ENCODE data around the gene FLT4. TPM values are rescaled to one million over a fixed set of nuclear protein-coding genes. Genes with fewer than 3 reads are reported as not detected.

Gene FLT4
- total and polyA plus RNA-seq, 2 experiments from 2014 or later: 3.4 to 13.8 TPM

DNA sequence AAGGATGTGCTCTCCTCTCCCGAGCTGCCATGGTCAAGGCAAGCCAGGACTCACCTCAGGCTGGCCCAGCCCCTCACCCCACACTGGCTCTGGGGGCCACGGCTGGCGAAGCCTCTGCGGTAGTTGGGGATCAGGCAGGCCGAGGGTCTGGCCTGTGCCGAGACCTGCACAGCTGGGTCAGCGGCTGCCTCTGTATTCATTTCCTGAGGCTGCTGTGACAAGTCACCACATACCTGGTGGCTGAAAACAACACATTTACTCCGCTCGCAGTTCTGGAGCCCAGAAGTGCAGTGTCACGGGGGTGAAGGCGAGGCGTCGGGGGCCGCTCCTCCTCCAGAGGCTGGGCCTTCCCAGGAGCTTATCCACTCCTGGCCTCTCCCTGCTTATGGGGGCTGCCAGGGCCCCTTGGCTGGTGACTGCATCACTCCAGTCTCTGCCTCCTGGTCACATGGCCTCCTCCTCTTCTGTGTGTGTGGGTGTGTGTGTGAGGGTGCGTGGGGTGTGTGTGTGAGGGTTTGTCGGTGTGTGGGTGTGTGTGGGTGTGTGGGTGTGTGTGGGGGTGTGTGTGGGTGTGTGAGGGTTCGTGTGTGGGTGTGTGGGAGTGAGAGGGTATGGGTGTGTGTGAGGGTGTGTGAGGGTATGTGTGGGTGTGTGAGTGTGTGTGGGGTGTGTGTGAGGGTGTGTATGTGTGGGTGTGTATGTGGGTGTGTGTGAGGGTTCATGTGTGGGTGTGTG lies 54.9 kb downstream of the FLT4 start:
- no peaks in the 10 kb centered on the region for H3K79me2 ChIP-seq (replicated peaks; ENCODE audit: insufficient read depth)
- no peaks in the 10 kb centered on the region for H4K20me1 ChIP-seq (replicated peaks; ENCODE audit: insufficient read depth)
- no peak for TF ChIP-seq NANOG (IDR thresholded peaks at IDR 0.05; ENCODE audit: borderline replicate concordance)
- no peak for TF ChIP-seq EZH2 (IDR thresholded peaks at IDR 0.05; ENCODE audit: low read depth, unreplicated experiment)
- no peak for TF ChIP-seq STAT1 (IDR thresholded peaks at IDR 0.05; ENCODE audit: unreplicated experiment)
- no peak for TF ChIP-seq EZH2phosphoT487 (IDR thresholded peaks at IDR 0.05; ENCODE audit: unreplicated experiment)
- TF ChIP-seq ZNF331 (CRISPR knock-in tag; IDR thresholded peaks at IDR 0.05; ENCODE audit: low read depth): no peak
- no peak for TF ChIP-seq POLR2AphosphoS5 (IDR thresholded peaks at IDR 0.05; ENCODE audit: low read depth)
- TF ChIP-seq, protein P1, sequence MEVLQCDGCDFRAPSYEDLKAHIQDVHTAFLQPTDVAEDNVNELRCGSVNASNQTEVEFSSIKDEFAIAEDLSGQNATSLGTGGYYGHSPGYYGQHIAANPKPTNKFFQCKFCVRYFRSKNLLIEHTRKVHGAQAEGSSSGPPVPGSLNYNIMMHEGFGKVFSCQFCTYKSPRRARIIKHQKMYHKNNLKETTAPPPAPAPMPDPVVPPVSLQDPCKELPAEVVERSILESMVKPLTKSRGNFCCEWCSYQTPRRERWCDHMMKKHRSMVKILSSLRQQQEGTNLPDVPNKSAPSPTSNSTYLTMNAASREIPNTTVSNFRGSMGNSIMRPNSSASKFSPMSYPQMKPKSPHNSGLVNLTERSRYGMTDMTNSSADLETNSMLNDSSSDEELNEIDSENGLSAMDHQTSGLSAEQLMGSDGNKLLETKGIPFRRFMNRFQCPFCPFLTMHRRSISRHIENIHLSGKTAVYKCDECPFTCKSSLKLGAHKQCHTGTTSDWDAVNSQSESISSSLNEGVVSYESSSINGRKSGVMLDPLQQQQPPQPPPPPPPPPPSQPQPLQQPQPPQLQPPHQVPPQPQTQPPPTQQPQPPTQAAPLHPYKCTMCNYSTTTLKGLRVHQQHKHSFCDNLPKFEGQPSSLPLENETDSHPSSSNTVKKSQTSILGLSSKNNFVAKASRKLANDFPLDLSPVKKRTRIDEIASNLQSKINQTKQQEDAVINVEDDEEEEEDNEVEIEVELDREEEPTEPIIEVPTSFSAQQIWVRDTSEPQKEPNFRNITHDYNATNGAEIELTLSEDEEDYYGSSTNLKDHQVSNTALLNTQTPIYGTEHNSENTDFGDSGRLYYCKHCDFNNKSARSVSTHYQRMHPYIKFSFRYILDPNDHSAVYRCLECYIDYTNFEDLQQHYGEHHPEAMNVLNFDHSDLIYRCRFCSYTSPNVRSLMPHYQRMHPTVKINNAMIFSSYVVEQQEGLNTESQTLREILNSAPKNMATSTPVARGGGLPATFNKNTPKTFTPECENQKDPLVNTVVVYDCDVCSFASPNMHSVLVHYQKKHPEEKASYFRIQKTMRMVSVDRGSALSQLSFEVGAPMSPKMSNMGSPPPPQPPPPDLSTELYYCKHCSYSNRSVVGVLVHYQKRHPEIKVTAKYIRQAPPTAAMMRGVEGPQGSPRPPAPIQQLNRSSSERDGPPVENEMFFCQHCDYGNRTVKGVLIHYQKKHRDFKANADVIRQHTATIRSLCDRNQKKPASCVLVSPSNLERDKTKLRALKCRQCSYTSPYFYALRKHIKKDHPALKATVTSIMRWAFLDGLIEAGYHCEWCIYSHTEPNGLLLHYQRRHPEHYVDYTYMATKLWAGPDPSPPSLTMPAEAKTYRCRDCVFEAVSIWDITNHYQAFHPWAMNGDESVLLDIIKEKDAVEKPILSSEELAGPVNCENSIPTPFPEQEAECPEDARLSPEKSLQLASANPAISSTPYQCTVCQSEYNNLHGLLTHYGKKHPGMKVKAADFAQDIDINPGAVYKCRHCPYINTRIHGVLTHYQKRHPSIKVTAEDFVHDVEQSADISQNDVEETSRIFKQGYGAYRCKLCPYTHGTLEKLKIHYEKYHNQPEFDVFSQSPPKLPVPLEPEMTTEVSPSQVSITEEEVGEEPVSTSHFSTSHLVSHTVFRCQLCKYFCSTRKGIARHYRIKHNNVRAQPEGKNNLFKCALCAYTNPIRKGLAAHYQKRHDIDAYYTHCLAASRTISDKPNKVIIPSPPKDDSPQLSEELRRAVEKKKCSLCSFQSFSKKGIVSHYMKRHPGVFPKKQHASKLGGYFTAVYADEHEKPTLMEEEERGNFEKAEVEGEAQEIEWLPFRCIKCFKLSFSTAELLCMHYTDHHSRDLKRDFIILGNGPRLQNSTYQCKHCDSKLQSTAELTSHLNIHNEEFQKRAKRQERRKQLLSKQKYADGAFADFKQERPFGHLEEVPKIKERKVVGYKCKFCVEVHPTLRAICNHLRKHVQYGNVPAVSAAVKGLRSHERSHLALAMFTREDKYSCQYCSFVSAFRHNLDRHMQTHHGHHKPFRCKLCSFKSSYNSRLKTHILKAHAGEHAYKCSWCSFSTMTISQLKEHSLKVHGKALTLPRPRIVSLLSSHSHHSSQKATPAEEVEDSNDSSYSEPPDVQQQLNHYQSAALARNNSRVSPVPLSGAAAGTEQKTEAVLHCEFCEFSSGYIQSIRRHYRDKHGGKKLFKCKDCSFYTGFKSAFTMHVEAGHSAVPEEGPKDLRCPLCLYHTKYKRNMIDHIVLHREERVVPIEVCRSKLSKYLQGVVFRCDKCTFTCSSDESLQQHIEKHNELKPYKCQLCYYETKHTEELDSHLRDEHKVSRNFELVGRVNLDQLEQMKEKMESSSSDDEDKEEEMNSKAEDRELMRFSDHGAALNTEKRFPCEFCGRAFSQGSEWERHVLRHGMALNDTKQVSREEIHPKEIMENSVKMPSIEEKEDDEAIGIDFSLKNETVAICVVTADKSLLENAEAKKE (CRISPR knock-in tag; IDR thresholded peaks at IDR 0.05): no peak
- no peak for TF ChIP-seq JUNB (IDR thresholded peaks at IDR 0.05; ENCODE audit: unreplicated experiment)
- no peak for TF ChIP-seq ZNF114 (CRISPR knock-in tag; IDR thresholded peaks at IDR 0.05)
- H3K36me3 Mint-ChIP-seq (ENCODE audit: low read depth): peaks cover 5% of the 10 kb centered on the region; the same call in 1 of the 3 replicates
- ATAC-seq: no peak
- no peak overlapping the region for H2AFZ ChIP-seq
- H3K9me2 ChIP-seq (ENCODE audit: insufficient read depth): no peaks in the 10 kb centered on the region
- H3K27ac Mint-ChIP-seq: no peak overlapping the region
- H3K9me3 Mint-ChIP-seq: peaks cover 3% of the 10 kb centered on the region; the same call in 1 of the 3 replicates
- H3K4me1 Mint-ChIP-seq: peaks cover 9% of the 10 kb centered on the region
- H3K4me3 ChIP-seq: no peak overlapping the region
- H3K27ac ChIP-seq (ENCODE audit: low read depth): no peak overlapping the region
- no peaks in the 10 kb centered on the region for H3K36me3 ChIP-seq (ENCODE audit: insufficient read depth)
- 0 out of 2 replicates have a peak, but pooled peaks cover 6% of the 10 kb centered on the region for H3K4me1 ChIP-seq (ENCODE audit: insufficient read depth)
- no peak for DNase-seq (ENCODE audit: low spot score)
- H3F3A ChIP-seq (replicated peaks; ENCODE audit: low read depth): peaks cover 7% of the 10 kb centered on the region; the same call in 1 of the 2 replicates
- no peak overlapping the region for H3K4me2 ChIP-seq
- H3K27me3 Mint-ChIP-seq (ENCODE audit: insufficient read depth, low read depth, poor library complexity): peaks cover 36% of the 10 kb centered on the region
- peaks cover 38% of the 10 kb centered on the region for H3K27me3 ChIP-seq (ENCODE audit: insufficient read depth)
- H3K4me3 Mint-ChIP-seq: no peak overlapping the region
